ENCODE results near the gene PHACTR1. TPM values are rescaled to one million over a fixed set of nuclear protein-coding genes. Genes with fewer than 3 reads are reported as not detected.

The PHACTR1 gene
- total RNA-seq, 6 experiments from 2014 or later = 0.20 to 3.5 (median 0.93) TPM

GRCh38 chr6:13187692-13188091, 471.1 kb downstream of the PHACTR1 start:
- Histone ChIP-seq H3K4me1 (no peaks in the 10 kb centered on the region), H3K27me3 (no peaks in the 10 kb centered on the region), H3K9me3 (no peaks in the 10 kb centered on the region), H3K36me3 (no peaks in the 10 kb centered on the region), H3K4me3 (no peak overlapping the region), H3K27ac (no peak overlapping the region)
- no peak for DNase-seq
- TF ChIP-seq CTCF (IDR thresholded peaks at IDR 0.05) (no peak), POLR2A (IDR thresholded peaks at IDR 0.05) (no peak)
- intact Hi-C loops (cut with DNase I) = no loop called here
- no peak for ATAC-seq
- 65% methylated on average over 3 of the region's 3 CpGs for WGBS (ENCODE audit: insufficient coverage, low coverage, low lambda C conversion rate, missing lambda C conversion rate)

- ATAC-seq (no peak), DNase-seq (no peak)
- Histone ChIP-seq H3K36me3 (no peaks in the 10 kb centered on the region), H3K4me1 (no peaks in the 10 kb centered on the region), H3K27ac (no peak overlapping the region), H3K9me3 (no peaks in the 10 kb centered on the region), H3K27me3 (no peaks in the 10 kb centered on the region), H3K4me3 (no peak overlapping the region)
- intact Hi-C loops (cut with DNase I) = no loop called here
- TF ChIP-seq CTCF (IDR thresholded peaks at IDR 0.05) (no peak), POLR2A (IDR thresholded peaks at IDR 0.05) (no peak)
- 77% methylated on average over 3 of the region's 3 CpGs for WGBS (ENCODE audit: insufficient coverage, low coverage, low lambda C conversion rate, missing lambda C conversion rate)
Measured at GRCh38 chr6:13188306-13188705, 471.7 kb downstream of the PHACTR1 start.

DNA sequence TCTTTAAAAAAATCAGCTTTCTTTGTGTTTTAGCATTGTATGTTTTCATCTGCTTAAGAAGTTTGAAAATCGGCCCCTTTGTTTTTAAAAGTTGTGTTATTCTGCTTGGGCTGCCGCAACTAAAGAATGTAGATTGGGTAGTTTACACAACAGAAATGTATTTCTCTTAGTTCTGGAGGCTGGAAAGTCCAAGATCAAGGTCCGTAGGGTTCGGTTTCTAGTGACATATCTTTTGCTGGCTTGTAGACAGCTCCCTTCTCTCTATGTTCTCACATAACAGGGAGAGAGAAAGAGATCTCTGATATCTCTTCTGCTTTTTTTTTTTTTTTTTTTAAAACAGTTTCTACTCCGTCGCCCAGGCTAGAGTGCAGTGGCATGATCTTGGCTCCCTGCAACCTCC, 473.1 kb downstream of the PHACTR1 start:
- intact Hi-C loops (cut with DNase I) = loop anchor here (10.0 kb wide), 2 partner anchors 135 to 145 kb away; partner anchors contain the start of gene TBC1D7 (in 1 of the 2)
- H3K36me3 ChIP-seq = no peaks in the 10 kb centered on the region
- H3K4me3 ChIP-seq = no peak overlapping the region
- H3K27ac ChIP-seq = no peak overlapping the region
- H3K4me1 ChIP-seq = no peaks in the 10 kb centered on the region
- WGBS (ENCODE audit: insufficient coverage, low coverage, low lambda C conversion rate, missing lambda C conversion rate) = 64% methylated on average over 6 of the region's 6 CpGs
- H3K27me3 ChIP-seq = no peaks in the 10 kb centered on the region
- DNase-seq (no peak), ATAC-seq (no peak)
- no peaks in the 10 kb centered on the region for H3K9me3 ChIP-seq
- TF ChIP-seq CTCF (IDR thresholded peaks at IDR 0.05) = no peak
- no peak for TF ChIP-seq POLR2A (IDR thresholded peaks at IDR 0.05)

DNA sequence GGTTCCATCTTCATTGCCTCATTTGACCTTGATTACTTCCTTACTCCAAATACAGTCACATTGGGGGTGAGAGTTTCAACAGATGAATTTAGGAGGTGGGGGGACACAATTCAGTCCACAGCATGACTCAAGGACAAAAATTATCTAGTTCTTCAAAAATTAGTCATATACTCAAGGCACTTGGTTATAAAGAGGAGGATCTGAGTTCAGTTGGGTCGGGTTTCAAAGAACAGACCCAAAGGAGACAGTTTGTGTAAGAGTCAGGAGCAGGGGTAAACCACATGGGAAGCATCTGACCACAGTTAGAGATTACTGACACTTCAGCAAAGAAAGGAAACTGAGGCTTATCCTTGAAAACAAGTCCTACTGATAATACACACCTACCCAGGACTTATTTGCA, 473.8 kb downstream of the PHACTR1 start:
- WGBS (ENCODE audit: insufficient coverage, low coverage, low lambda C conversion rate, missing lambda C conversion rate) = 79% methylated on average over 1 of the region's 1 CpG
- no peaks in the 10 kb centered on the region for H3K27me3 ChIP-seq
- ATAC-seq = no peak
- intact Hi-C loops (cut with DNase I) = loop anchor here (10.0 kb wide), 2 partner anchors 134 to 144 kb away; partner anchors contain the start of gene TBC1D7 (in 1 of the 2)
- no peak for DNase-seq
- TF ChIP-seq POLR2A (IDR thresholded peaks at IDR 0.05) = no peak
- TF ChIP-seq CTCF (IDR thresholded peaks at IDR 0.05) = no peak
- no peaks in the 10 kb centered on the region for H3K36me3 ChIP-seq
- no peaks in the 10 kb centered on the region for H3K9me3 ChIP-seq
- H3K4me1 ChIP-seq = no peaks in the 10 kb centered on the region
- no peak overlapping the region for H3K27ac ChIP-seq
- H3K4me3 ChIP-seq = no peak overlapping the region

- ATAC-seq = no peak
- WGBS (ENCODE audit: insufficient coverage, low coverage, low lambda C conversion rate, missing lambda C conversion rate) = 22% methylated on average over 1 of the region's 1 CpG
Measured at GRCh38 chr6:13191461-13191860, 474.9 kb downstream of the PHACTR1 start.

More at GRCh38 chr6:13191461-13191860, 474.9 kb downstream of the PHACTR1 start:
- Histone ChIP-seq H3K27ac (no peak overlapping the region), H3K9me3 (no peaks in the 10 kb centered on the region), H3K4me3 (no peak overlapping the region), H3K36me3 (no peaks in the 10 kb centered on the region), H3K4me1 (no peaks in the 10 kb centered on the region), H3K27me3 (no peaks in the 10 kb centered on the region)
- TF ChIP-seq POLR2A (IDR thresholded peaks at IDR 0.05) = no peak
- no peak for TF ChIP-seq CTCF (IDR thresholded peaks at IDR 0.05)
- DNase-seq = no peak
- intact Hi-C loops (cut with DNase I) = loop anchor here (10.0 kb wide), 2 partner anchors 133 to 143 kb away; partner anchors contain the start of gene TBC1D7 (in 1 of the 2)
